Activated CD4-positive, CD25-positive, alpha-beta regulatory T cell treated with anti-CD3 and anti-CD28 coated beads, Interleukin-2, amount 50 U/mL, for 72 hours (primary cell): ENCODE measurements around the gene IPO13.

Experiments
- DNase-seq: peaks from one replicate; pipeline ENCODE4 v3.0.0; 2021

The IPO13 gene

DNA sequence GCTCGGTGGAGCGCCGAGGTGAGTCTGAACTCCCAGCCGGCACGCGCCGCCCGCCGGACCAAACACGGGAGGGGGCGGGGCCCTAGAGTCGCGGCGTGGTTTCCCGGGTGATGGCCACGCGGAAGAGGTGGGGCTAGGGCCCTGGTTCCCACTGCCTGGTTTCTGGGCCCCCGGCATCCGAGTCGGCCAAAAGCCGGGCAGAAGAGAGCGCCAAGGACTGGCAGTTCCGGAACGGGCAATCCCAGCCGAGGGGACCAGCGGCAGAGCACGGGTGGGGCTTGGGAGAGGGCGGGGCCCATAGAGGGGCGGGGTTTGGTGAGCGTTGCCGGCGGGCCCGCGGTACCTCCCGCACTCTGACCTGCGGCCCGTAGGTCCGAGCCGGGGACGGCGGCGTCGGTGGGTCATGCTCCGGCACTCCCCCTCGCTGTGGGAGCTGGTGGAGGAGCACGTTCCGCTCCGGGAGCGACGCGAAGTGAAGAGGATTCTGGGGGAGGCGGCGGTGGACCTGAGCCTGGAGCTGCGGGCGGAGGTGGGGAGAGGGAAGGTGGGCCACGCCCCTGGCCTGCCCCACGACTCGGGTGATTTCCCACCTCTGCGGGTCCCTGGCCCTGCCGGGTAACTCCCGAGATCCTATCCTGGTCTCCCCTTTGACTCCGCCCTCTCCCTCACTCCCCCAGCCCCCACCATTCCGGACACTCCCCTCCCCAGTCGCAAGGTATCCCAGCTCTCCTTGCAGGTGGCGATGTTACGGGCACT, 44.9 kb downstream of the IPO13 start, which contains the start of gene CCDC24:
CCDC24 (plus strand) TSS at position 124 of the 756 bp plus-strand sequence; CDS start at position 404, 280 bp downstream.
- peak; percentile 83 for DNase-seq

GRCh38 chr1:43992232-43992995, 45.7 kb downstream of the IPO13 start:
- no peak for DNase-seq

DNA sequence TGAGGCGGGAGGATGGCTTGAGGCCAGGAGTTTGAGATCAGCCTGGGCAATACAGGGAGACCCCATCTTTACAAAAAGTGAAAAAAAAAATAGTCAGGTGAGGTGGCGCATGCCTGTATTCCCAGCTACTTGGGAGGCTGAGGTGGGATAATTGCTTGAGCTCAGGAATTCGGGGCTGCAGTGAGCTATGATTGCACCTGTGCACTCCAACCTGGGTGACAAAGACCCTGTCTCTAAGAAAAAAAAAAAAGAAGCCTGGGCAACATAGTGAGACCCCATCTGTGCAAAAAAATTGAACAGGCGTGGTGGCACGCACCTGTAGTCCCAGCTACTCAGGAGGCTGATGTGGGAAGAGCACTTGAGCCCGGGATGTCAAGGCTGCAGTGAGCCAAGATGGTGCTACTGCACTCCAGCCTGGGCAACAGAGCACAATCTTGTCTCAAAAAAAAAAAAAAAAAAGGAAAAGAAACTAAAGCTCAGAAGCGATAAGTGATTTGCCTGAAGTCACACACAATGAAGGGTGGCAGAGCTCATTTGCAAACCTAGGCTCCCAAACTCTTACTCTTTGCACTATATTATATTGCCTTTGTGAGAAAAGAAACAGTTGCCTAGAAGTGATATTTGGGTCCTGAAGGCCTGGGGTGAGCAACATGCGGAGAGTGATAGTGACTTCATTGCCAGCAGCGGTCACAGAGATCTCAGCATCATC, 46.6 kb downstream of the IPO13 start:
- no peak for DNase-seq

DNA sequence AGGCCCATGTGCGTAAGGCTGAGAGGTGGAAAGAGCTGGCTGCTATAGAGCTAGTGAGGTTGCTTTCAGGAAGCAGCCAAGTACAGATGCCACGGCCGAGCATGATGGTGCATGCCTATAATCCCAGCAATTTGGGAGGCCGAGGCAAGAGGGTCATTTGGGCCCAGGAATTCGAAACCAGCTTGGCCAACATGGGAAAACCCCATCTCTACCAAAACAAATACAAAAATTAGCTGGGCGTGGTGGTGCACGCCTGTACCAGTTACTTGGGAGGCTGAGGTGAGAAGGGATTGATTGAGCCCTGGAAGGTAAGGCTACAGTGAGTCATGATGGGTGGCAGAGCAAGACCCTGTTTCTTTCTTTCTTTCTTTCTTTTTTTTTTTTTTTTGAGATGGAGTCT, 47.3 kb downstream of the IPO13 start:
- DNase-seq, result no peak

- DNase-seq, result no peak
Observed at GRCh38 chr1:43994794-43995790, 48.3 kb downstream of the IPO13 start.

GRCh38 chr1:43995984-43996732, 49.4 kb downstream of the IPO13 start:
- no peak for DNase-seq

- DNase-seq, result no peak
Observed at GRCh38 chr1:43996733-43997115, 50.0 kb downstream of the IPO13 start.

- no peak for DNase-seq
Observed at GRCh38 chr1:43997295-43997999, 50.7 kb downstream of the IPO13 start.

DNA sequence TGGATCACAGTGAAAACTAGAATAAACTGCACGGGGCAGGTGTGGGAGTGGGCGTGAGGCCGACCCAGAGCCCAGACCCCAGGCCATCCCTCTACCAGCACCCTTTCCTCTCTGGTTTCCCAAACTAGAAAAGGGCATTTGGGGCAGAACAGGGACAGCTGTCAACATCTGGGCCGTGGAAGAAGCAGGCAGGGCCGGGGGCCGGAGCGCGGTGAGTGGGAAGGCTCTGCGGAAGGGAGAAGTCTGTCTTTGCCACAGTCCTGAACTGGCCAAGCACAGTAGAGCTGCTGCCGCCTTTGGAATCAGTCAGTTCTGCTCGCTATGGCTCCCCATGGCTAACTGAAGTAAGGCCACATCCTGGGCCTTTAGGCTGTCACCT, 51.2 kb downstream of the IPO13 start:
- DNase-seq, result no peak

- DNase-seq, result no peak
Observed at GRCh38 chr1:43999455-43999854, 52.7 kb downstream of the IPO13 start.

DNA sequence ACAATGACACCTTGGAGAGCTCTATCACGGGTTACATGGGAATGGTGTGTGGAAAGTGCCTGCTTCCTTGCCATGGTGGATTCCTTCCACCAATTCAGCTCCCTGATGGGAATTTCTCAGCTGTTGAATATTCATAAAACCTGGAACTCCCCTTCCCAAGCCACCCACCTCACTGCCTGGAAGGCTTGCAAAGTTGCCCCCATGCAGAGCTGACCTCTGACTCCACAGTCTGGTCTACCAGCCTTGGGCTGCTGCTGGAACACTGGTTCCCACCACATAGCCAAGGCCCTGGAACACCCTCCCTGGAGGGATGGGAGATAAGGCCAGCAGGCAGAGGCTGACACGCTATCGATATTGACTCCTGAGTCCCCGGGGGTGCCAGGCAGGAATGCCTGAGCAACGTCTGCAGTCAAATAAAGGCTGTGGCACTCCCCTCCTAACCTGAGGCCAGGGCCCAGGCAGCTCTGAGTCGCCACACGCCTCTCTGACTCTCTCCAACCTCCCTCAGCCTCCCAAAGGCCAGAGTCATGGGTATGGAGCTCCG, 53.4 kb downstream of the IPO13 start:
- DNase-seq, result no peak

- DNase-seq, result no peak
Observed at GRCh38 chr1:44002165-44002564, 55.4 kb downstream of the IPO13 start.

DNA sequence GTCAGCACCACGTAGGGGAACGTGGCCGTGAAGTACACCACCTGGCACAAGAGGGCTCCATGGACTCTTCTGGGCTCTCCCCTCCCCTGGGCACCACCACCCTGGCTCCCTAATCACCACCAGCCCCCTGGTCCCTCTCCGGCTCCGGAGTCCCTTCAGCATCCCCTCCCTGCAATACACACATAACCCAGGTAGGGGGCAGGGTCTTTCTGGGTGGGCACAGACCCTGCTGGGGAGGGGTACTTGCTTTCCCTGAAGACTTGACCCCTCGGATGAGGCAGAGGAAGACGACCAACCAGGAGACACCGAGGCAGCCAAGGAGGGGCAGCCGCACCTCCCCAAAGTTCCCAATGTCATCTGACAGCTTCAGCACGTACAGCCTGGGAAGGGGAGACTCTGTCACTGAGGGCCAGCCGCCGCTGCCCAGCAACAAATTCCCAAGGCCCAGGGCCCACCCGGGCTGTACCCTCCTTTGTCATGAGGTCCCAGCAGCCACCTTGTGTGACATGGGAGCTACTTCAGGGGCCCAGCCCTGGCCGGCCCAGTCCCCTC, 55.9 kb downstream of the IPO13 start:
- no peak for DNase-seq

DNA sequence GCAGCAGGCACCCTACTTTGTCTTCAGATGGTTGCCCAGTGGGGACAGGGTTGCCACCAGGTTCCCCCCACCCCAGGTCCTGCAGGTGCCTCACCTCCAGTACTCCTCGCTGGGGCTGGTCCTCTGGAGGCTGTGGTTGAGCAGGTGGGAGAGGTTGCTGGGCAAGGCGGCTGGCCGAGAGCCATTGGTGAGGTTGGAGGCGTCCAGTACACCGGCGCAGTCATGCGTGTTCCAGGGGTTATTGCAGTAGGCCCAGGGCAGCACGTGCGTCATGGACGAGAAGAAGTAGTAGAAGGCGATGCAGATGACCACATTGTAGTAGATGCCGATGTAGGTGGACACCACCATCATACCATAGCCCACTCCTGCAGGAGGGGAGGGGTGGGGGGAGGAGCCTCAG, 61.5 kb downstream of the IPO13 start:
- no peak for DNase-seq

GRCh38 chr1:44010935-44011471, 64.3 kb downstream of the IPO13 start:
- DNase-seq, result no peak

- no peak for DNase-seq
Observed at GRCh38 chr1:44012404-44012803, 65.7 kb downstream of the IPO13 start.

DNA sequence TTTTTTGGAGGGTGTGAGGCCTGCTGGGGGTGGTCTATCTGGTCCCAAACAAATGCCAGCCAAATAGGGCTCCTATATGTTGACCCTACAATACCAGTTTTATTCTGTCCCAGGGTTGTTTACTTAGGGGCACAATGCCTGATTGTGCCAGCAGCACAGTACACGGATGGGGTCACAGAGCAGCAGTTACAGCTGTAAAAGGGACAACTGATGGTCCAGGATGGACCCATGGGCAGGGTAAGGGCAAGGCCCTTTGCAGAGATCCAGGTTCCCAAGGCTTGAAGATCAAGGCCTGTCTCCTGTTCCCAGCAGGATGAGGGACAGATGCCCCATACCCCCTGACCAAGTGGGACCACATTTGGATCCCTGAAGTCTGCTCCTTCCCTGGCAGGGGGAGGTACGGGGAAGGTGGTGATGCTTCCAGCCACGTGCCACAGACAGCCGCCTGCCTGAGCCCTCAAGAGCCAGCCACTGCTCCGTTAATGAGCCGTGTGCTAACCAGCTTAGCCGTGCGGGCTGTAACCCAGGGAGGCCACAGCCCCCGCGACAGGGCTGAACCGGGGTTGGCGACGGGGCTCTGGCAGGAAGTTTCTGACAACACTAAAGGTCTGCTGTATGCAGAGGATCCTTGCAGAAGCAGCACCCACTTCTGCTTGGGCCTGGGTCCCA, 66.3 kb downstream of the IPO13 start:
- DNase-seq, result no peak

- DNase-seq, result no peak
Observed at GRCh38 chr1:44013949-44014348, 67.2 kb downstream of the IPO13 start.

- no peak for DNase-seq
Observed at GRCh38 chr1:44014365-44015104, 67.8 kb downstream of the IPO13 start.
